GM12865 (cell line): ENCODE data around the gene SMCO1.
"Not testable (repeated sequence)": the region's sequence is repeated elsewhere in the genome, so short reads cannot be mapped to it uniquely, and the experiment has no call there.

Source experiments
- DNase-seq: peaks from one replicate; pipeline ENCODE4 v3.0.0; 2010; ENCODE audit warnings: low read depth
- H3K4me3 ChIP-seq: 2 replicates; pipeline ENCODE4 v1.5.1; 2011; ENCODE audit warnings: mild to moderate bottlenecking, low read depth, low read length, control low read depth
- TF ChIP-seq, protein P1 (sequence below): IDR thresholded peaks from 2 replicates; pipeline ENCODE4 v1.5.1; 2011; ENCODE audit warnings: low read length, control low read depth, low read depth, inconsistent platforms; ENCODE audit not compliant: insufficient read depth; ENCODE audit errors: missing control alignments

The SMCO1 gene

DNA sequence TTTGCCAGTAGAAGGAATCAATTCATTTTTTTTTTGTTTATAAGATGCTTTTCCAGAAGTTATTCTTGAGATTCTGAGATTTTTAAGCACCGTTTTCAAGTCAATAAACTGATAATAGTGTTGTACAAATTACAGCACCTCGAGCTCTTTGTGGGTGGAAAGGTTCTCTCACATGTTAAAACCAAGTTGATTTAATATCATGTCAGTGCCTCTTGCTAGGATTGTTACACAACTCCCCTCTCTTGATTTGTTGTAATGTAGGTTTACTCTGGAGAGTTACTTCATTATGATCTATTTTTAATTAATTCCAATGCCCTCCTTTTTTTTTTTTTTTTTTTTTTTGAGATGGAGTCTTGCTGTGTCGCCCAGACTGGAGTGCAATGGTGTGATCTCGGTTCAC lies 57.1 kb downstream of the SMCO1 start:
- H3K4me3 ChIP-seq = no peak overlapping the region
- DNase-seq = no peak
- TF ChIP-seq, protein P1, sequence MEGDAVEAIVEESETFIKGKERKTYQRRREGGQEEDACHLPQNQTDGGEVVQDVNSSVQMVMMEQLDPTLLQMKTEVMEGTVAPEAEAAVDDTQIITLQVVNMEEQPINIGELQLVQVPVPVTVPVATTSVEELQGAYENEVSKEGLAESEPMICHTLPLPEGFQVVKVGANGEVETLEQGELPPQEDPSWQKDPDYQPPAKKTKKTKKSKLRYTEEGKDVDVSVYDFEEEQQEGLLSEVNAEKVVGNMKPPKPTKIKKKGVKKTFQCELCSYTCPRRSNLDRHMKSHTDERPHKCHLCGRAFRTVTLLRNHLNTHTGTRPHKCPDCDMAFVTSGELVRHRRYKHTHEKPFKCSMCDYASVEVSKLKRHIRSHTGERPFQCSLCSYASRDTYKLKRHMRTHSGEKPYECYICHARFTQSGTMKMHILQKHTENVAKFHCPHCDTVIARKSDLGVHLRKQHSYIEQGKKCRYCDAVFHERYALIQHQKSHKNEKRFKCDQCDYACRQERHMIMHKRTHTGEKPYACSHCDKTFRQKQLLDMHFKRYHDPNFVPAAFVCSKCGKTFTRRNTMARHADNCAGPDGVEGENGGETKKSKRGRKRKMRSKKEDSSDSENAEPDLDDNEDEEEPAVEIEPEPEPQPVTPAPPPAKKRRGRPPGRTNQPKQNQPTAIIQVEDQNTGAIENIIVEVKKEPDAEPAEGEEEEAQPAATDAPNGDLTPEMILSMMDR = no peak

DNA sequence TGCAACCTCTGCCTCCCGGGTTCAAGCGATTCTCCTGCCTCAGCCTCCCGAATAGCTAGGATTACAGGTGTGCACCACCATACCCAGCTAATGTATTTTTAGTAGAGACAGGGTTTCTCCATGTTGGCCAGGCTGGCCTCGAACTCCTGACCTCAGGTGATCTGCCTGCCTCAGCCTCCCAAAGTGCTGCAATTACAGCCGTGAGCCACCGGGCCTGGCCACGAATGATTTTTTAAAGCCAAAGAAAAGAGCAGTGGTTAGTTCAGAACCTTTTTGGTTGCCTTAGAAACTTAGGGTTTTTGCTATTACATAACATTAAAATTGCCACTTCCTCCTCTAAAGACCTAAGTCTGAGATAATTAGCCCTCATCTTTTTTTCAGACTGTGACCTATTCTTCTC lies 57.7 kb downstream of the SMCO1 start:
- peak; percentile 35 for DNase-seq
- TF ChIP-seq, protein P1 = peak; percentile 6
- H3K4me3 ChIP-seq = not testable (repeated sequence)
